AML-193 (cell line): ENCODE results near the gene TPRG1L.

Source experiments
- DNase-seq, 2 experiments: peaks; one replicate each; lab custom pipeline; 2025; lab: John Stamatoyannopoulos, UW

TPRG1L gene

GRCh38 chr1:3628445-3628844, 3.6 kb downstream of the TPRG1L start:
- no peak for DNase-seq

- DNase-seq = no peak
These were observed 4.8 kb downstream of the TPRG1L start for GRCh38 chr1:3629561-3630160.

GRCh38 chr1:3630161-3630611, 5.4 kb downstream of the TPRG1L start:
- DNase-seq = no peak

- DNase-seq = no peak
These were observed 6.1 kb downstream of the TPRG1L start for GRCh38 chr1:3630914-3631313.

GRCh38 chr1:3631320-3632260, 6.8 kb downstream of the TPRG1L start:
- DNase-seq = no peak

- DNase-seq = no peak
These were observed 7.5 kb downstream of the TPRG1L start for GRCh38 chr1:3632298-3632697.

- no peak for DNase-seq
These were observed 8.0 kb downstream of the TPRG1L start for GRCh38 chr1:3632716-3633343.

- no peak for DNase-seq
These were observed 8.7 kb downstream of the TPRG1L start for GRCh38 chr1:3633344-3634058.

GRCh38 chr1:3634059-3634800, 9.4 kb downstream of the TPRG1L start:
- no peak for DNase-seq

GRCh38 chr1:3636080-3636479, 11.3 kb downstream of the TPRG1L start:
- no peak for DNase-seq

GRCh38 chr1:3636531-3636930, 11.7 kb downstream of the TPRG1L start:
- no peak for DNase-seq

GRCh38 chr1:3638027-3638426, 13.2 kb downstream of the TPRG1L start:
- no peak for DNase-seq

GRCh38 chr1:3638676-3639075, 13.9 kb downstream of the TPRG1L start:
- no peak for DNase-seq

GRCh38 chr1:3639397-3639911, 14.6 kb downstream of the TPRG1L start:
- no peak for DNase-seq

- no peak for DNase-seq
These were observed 15.5 kb downstream of the TPRG1L start for GRCh38 chr1:3640121-3640837.

- no peak for DNase-seq
These were observed 16.4 kb downstream of the TPRG1L start for GRCh38 chr1:3641046-3641760.

GRCh38 chr1:3641816-3642215, 17.0 kb downstream of the TPRG1L start:
- DNase-seq = no peak

GRCh38 chr1:3642919-3643675, 18.3 kb downstream of the TPRG1L start:
- no peak for DNase-seq

- DNase-seq = no peak
These were observed 19.5 kb downstream of the TPRG1L start for GRCh38 chr1:3644273-3644672.
